HepG2 (cell line): Measurements from ENCODE around the gene COL18A1.

Experiments
- AHR ChIP-seq: IDR thresholded peaks from 2 replicates; pipeline ENCODE4 v1.6.1; 2018; ENCODE audit warnings: missing genetic modification reagents, missing compliant biosample characterization
- CENPX ChIP-seq: sonication (generic); formaldehyde crosslinking; IDR thresholded peaks from 2 replicates; pipeline ENCODE4 v1.9.0; 2021; ENCODE audit warnings: mild to moderate bottlenecking, missing genetic modification reagents, moderate library complexity
- CHCHD3 ChIP-seq: sonication (generic); formaldehyde crosslinking; IDR thresholded peaks from 2 replicates; pipeline ENCODE4 v1.8.0; 2022; ENCODE audit warnings: mild to moderate bottlenecking, missing genetic modification reagents, moderate library complexity
- CREB1 ChIP-seq, 2 experiments: fragments of 450-650 bp in 1 of 2; IDR thresholded peaks; 2 replicates each; pipeline ENCODE4 v1.6.1; 2016 to 2017; ENCODE audit warnings: control low read depth in 1 of 2, mild to moderate bottlenecking in 1 of 2, missing compliant biosample characterization in 1 of 2, missing genetic modification characterization in 1 of 2
- ELK4 ChIP-seq: sonication (generic); formaldehyde crosslinking; IDR thresholded peaks from 2 replicates; pipeline ENCODE4 v1.9.0; 2021; ENCODE audit warnings: missing genetic modification reagents, borderline replicate concordance
- EZH2 ChIP-seq: conservative IDR thresholded peaks from 2 replicates; pipeline ENCODE4 v1.6.1; 2012; ENCODE audit warnings: mild to moderate bottlenecking, low read depth, low read length, moderate library complexity
- HNRNPL ChIP-seq: fragments of 200-400 bp; formaldehyde crosslinking; IDR thresholded peaks from 2 replicates; pipeline ENCODE4 v1.6.1; 2017; ENCODE audit warnings: mild to moderate bottlenecking, low read depth, low read length
- HOXA9 ChIP-seq: sonication (generic); formaldehyde crosslinking; IDR thresholded peaks from 2 replicates; pipeline ENCODE4 v1.8.1; 2022; ENCODE audit warnings: missing genetic modification reagents, mild to moderate bottlenecking, moderate library complexity, borderline replicate concordance
- MEF2D ChIP-seq: sonication (generic); formaldehyde crosslinking; IDR thresholded peaks from 2 replicates; pipeline ENCODE4 v1.5.1; 2020; ENCODE audit warnings: mild to moderate bottlenecking, missing genetic modification reagents
- POLR2A ChIP-seq, 2 experiments: IDR thresholded peaks; 2 replicates each; pipeline ENCODE4 v1.6.1; 2011; ENCODE audit warnings: low read depth in 2 of 2, low read length in 2 of 2, mild to moderate bottlenecking in 1 of 2, moderate library complexity in 1 of 2; ENCODE audit not compliant: insufficient read depth in 1 of 2
- TOE1 ChIP-seq: sonication (generic); formaldehyde crosslinking; IDR thresholded peaks from 2 replicates; pipeline ENCODE4 v1.4.0; 2020; ENCODE audit warnings: mild to moderate bottlenecking, missing genetic modification reagents

GRCh38 chr21:45464309-45464708 lies 59.3 kb downstream of the COL18A1 start:
- no peak for TF ChIP-seq AHR (CRISPR knock-in tag)
- no peak for TF ChIP-seq CENPX (CRISPR knock-in tag)
- TF ChIP-seq CHCHD3, result no peak
- no peak for TF ChIP-seq ELK4
- no peak for TF ChIP-seq CREB1 (IDR thresholded peaks at IDR 0.05)
- TF ChIP-seq CREB1 (CRISPR knock-in tag; IDR thresholded peaks at IDR 0.05), result no peak
- TF ChIP-seq HOXA9 (CRISPR knock-in tag), result no peak
- no peak for TF ChIP-seq EZH2
- no peak for TF ChIP-seq HNRNPL
- TF ChIP-seq TOE1 (CRISPR knock-in tag), result no peak
- TF ChIP-seq MEF2D (CRISPR knock-in tag), result no peak
- no peak for TF ChIP-seq POLR2A (IDR thresholded peaks at IDR 0.05; ENCODE audit: insufficient read depth in 1 of 2, low read depth in 2 of 2, low read length in 2 of 2)
